GM12801 (cell line): ENCODE data around the gene ICAM1.

ENCODE experiments used
- TF ChIP-seq, protein P1 (sequence below): IDR thresholded peaks from one replicate; pipeline ENCODE4 v1.5.1; 2011; ENCODE audit warnings: control low read depth; ENCODE audit not compliant: insufficient read length; ENCODE audit errors: extremely low read depth

Gene ICAM1

DNA sequence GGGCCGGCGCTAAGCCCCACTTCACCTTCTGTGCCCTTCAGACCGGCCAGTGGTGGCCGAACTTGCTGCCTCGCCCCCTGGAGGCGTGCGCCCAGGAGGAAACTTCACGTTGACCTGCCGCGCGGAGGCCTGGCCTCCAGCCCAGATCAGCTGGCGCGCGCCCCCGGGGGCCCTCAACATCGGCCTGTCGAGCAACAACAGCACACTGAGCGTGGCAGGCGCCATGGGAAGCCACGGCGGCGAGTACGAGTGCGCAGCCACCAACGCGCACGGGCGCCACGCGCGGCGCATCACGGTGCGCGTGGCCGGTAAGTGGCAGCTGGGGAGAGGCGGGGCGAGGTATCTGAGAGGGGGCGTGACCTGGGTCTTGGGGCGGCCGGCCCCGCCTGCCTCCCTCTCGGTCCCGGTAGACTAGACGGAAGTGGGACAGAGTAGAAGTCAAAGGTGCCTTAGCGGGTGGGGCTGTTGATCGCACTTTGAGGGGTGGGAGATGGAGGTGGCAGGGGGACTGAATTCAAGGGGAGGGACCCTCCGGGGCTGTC lies 24.5 kb downstream of the ICAM1 start:
- TF ChIP-seq, protein P1, sequence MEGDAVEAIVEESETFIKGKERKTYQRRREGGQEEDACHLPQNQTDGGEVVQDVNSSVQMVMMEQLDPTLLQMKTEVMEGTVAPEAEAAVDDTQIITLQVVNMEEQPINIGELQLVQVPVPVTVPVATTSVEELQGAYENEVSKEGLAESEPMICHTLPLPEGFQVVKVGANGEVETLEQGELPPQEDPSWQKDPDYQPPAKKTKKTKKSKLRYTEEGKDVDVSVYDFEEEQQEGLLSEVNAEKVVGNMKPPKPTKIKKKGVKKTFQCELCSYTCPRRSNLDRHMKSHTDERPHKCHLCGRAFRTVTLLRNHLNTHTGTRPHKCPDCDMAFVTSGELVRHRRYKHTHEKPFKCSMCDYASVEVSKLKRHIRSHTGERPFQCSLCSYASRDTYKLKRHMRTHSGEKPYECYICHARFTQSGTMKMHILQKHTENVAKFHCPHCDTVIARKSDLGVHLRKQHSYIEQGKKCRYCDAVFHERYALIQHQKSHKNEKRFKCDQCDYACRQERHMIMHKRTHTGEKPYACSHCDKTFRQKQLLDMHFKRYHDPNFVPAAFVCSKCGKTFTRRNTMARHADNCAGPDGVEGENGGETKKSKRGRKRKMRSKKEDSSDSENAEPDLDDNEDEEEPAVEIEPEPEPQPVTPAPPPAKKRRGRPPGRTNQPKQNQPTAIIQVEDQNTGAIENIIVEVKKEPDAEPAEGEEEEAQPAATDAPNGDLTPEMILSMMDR = no peak

DNA sequence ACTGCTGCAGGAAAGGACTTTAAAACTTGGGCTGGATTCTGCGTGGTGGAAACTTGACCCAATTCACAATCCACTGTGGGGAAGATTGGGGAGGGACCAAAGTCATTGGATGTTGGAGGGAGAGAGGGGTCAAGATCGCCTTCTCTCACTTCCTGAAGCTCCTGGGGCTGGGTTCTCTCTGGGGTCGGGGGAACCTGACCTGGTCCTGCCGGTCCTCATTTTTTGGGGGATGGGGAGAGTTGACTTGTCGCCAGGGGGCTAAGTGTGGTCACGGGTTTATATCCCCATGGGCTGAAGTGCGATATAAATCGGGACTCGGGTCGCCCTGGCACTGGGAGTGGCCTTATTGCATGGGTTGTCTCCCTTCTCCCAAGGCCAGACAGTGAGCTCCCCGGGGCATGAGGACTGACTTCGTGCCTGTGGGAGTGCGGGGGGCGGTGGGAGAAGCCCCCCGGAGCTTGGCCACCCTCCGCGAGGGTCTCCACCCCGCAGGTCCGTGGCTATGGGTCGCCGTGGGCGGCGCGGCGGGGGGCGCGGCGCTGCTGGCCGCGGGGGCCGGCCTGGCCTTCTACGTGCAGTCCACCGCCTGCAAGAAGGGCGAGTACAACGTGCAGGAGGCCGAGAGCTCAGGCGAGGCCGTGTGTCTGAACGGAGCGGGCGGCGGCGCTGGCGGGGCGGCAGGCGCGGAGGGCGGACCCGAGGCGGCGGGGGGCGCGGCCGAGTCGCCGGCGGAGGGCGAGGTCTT lies 25.1 kb downstream of the ICAM1 start:
- TF ChIP-seq, protein P1 = no peak

DNA sequence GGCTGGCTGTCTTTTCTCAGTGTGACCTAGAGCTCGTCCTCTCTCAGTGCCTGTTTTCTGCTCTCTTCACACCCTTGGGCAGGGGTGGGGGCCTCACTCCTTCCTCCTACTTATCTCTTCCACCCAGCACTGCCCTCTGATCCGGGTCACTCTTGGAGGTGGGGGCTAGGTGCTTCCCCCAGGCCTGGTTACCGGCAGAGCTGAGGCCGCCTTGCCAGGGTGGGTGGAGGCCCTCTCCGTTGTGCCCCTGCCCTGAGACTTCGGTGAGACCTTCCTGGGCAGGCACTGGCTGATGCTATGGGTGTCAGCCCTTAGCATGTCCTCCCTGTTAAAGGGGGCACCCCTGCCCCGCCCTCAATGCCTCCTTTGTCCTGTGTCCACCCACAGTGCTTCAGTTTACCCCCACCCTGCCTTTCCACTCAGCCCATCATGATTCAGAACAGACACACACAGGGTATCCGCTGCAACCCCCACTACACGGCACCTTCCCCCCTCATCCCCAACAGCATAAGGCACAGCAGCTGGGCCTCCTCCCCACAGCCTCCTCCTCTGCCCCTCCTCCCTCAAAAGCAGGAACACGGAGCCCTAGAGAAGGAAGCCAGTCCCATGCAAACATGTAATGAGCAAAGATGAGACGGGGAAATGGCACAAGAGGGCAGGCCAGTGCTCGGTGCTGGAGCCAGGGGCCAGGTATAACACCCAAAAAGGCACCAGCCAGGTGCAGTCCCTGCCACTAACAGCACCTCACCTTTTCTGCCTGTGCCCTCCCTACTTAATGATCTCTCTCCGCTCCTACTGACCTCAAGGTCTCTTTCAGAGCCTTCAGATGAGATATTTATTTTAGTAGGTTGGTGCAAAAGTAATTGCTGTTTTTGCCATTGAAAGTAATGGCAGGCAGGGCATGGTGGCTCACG lies 28.9 kb downstream of the ICAM1 start:
- TF ChIP-seq, protein P1 = no peak

DNA sequence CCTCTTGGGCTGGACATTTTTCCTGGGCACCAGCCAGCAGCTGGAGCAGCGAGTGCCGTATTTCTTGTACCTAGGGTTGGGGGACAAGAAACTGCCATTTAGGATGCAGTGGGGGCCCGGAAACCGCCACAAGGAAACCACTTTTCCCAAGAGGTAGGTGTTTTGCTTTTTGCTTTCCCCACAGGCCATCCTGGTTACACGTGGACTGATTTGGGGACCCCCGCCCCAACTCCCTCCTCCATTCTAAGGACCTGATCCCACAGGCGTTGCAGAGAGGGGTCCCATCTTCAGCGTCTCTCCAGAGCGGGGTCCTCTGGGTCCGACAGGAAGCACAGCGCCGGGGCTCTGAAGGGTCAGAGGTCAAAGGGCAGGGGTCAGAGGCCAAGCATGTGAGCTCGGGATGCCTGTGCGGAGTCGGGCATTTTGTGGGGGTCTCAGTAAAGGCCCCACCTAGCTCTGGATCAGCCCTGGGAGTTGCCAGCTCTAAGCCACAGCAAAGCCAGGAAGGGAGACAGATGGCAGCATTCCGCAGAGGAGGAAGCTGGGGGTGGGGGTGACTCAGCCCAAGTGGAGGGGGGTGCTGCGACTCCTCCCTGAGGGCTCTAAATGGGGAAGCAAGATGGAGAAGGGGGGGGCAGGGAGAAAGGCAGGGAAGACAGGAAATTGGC lies 34.4 kb downstream of the ICAM1 start:
- TF ChIP-seq, protein P1 = no peak

DNA sequence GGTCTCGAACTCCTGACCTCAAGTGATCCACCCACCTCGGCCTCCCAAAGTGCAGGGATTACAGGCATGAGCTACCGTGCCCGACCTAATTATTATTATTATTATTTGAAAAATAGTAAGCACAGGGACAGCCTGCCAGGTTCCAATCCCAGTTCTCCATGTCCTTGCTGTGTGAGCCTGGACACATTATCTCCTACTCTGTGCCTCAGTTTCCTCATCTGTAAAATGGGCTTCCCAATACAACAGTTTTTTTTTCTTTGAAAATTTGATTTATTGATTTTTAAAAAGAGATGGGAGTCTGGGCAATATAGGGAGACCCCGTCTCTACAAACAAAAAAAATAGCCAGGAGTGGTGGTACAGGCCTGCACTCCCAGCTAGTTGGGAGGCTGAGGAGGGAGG lies 35.4 kb downstream of the ICAM1 start:
- TF ChIP-seq, protein P1 = no peak

DNA sequence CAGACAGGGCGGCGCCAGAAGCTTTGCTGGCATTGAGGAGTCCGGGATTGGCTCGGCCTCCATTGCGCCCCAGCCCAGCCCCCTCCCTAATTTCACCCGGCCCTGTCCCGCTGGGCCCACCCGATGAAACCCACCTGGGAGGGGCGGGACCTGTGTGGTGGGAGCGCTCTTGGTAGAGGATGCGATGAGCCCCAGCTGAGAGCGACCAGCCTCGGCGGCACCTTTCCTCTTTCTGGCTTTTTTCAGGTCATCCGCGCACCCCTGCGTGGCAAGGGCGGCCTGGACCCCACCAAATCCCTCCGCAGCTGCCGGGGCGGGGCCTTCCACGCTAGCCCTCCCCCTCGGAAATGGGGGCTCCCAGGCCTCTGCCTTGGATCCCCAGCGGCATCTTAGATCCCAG lies 38.5 kb downstream of the ICAM1 start, which contains the start of gene ZGLP1:
Gene ZGLP1 (minus strand): TSS at position 393 of the 400 bp plus-strand sequence.
- TF ChIP-seq, protein P1 = no peak
